Dermis blood vessel endothelial cell (primary cell): Measurements from ENCODE around the gene DTNB. TPM values are rescaled to one million over a fixed set of nuclear protein-coding genes. Genes with fewer than 3 reads are reported as not detected.

Source experiments
- DNase-seq: peaks from one replicate; pipeline ENCODE4 v3.0.0; 2010
- total RNA-seq: library from RNA; depleted of rRNA; stranded (reverse); fragments of >200 nt; gene quantifications from 2 replicates; pipeline ENCODE4 v1.2.3, GENCODE V29; 2014

The DTNB gene
- total RNA-seq, 1 donor from 2014 or later: 7.7 TPM

- DNase-seq: no peak
Observed at GRCh38 chr2:25493207-25493606, 180.2 kb downstream of the DTNB start.

DNA sequence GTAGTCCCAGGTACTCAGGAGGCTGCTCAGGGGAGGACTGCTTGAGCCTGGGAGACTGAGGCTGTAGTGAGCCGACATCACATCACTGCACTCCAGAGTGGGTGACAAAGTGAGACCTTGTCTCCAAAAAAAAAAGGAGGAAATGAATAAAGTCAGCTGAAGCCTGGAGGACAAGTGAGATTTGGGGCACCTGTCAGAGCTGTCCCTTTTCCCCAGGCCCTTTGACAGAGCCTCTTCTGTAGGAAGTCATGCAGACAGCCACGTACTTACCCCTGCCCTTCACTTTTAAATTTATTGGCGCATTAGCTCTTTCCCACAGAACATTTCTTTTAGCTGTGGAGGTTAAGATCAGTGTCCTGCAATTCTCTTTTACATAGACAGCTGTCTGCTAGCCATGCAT is 180.7 kb downstream of the DTNB start:
- DNase-seq: no peak

GRCh38 chr2:25491966-25492532 is 181.3 kb downstream of the DTNB start:
- DNase-seq: peak; percentile 64

DNA sequence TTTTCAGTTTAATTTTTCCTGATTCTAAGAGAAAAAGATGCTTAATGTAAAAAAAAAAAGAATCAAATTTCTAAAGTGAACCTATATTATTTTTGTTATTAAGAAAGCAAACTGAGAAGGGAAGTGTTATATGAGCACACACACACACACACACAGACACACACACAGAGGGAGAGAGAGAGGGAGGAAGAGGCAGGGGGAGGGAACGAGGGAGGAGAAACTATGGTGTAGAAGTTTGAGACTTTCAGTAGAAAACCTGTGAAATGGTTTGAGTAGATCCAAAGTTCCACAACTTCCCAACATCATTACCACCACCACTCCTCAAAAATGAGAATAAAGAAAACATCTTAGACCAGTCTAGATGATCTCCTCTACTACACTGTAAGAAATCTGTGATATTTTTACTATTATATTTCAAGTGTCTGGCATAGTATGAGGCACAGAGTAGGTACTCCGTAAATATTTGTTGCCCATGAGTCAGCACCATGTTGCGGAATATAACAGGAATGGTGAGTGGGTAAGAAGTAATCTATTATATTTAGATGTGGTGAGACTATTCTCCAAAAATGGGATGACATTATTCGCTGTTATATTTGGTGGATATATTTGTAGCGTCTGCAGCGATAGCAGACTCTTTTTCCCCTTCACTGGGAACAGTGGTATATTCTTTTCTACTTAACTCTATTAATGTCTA is 182.2 kb downstream of the DTNB start:
- no peak for DNase-seq

- no peak for DNase-seq
Observed at GRCh38 chr2:25490217-25490616, 183.2 kb downstream of the DTNB start.

GRCh38 chr2:25489631-25490030 is 183.7 kb downstream of the DTNB start:
- no peak for DNase-seq

GRCh38 chr2:25483607-25484266 is 189.6 kb downstream of the DTNB start:
- DNase-seq: no peak

GRCh38 chr2:25482341-25482740 is 191.0 kb downstream of the DTNB start:
- DNase-seq: no peak

DNA sequence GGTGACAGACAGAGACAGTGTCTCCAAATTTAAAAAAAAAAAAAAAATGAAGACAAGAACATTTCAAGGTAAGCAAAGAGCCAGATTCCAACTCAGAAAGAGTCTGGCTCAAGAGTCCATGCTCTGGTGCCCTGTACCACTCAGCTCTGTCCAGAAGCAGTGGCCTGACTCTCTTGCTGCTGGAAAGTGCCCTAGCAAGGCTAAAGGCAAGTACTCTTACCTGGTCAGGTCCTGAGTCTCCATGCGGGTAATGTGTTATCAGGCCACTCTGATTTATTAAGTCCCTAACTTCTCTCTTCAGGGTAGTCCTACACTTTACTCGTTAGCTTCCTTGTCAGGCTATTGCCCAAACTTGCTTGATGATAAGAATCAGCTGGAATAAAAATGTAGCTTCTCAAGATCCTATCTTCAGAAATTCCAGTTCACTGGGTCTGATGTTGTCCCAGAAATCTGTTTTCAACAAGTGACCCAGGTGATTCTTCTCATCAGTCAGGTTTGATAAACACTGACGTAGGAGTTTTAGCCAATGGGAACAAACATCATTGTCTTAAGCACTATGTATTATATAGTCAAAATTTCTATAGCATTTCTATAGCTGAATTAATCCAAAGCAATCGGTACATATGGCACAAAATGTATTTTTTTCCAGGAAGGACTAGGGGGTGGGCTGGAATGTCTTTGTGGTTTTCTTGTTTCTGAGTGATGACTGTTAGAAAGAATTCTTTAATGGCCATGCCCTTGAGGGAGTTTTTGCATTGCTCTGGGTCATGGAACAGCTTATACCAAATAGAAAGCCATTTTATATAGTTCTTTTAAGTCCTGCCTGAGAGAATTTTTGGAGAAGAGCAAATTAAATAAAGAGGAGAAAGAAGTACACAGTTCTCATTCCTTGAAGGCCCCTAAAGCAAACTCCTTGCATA is 191.7 kb downstream of the DTNB start:
- DNase-seq: no peak

DNA sequence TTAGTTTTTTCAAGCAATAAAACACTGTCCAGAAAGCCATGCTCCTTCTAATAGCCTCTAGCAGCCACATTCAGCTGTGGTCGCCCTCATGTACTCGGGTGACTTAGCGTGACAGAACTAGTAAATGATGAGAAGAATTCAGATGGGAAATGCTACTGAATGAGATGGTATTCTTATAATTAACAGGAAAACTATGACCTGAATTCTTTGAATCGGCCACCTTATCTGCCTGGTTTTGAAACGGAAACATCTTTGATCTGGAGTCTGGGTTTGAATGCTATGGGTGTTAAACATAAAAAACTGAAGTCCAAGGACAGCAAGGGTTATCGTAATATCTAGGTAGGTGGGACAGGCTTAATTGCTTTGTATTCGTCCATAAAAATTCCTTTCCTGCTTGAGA is 192.8 kb downstream of the DTNB start:
- DNase-seq: no peak

DNA sequence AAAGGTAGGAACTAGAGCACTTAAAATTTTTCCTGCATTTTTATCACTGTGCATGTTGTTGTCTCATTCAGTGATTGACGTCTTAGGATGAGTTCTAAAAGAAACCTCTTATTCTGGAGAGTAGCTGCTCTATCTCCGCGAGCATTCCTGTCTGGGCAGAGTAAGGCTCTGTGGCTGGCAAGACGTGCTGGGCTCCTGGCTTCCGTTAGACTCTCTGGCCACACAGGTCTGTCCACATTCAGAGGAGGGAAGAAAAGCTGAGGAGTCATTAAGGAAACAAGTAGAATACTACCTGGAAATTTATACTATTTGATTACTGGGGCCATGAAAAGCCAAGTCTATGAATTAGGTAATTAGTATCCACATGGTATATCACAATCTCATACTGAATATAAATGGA is 193.6 kb downstream of the DTNB start:
- no peak for DNase-seq

DNA sequence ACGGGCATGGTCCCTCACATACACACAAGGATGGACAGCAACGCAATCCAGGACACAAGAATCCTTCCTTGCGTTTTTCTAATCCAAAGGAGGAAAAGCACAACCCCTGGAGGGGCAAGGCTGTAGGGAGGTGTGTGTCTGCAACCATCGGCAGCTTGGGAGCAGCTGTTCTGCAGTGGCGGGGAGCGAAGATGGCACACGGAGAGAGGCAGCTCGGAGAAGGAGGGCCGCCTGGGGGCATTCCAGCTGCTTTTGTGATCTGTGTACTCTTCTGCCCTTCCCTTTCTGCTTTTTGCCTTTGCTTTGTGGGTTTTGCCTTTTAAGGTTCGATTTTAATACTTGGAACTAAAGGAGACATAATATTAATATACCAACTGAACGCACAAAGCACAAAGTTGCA is 194.6 kb downstream of the DTNB start:
- DNase-seq: no peak

GRCh38 chr2:25473758-25474340 is 199.5 kb downstream of the DTNB start:
- DNase-seq: peak; percentile 73

GRCh38 chr2:25473131-25473530 is 200.2 kb downstream of the DTNB start:
- no peak for DNase-seq

DNA sequence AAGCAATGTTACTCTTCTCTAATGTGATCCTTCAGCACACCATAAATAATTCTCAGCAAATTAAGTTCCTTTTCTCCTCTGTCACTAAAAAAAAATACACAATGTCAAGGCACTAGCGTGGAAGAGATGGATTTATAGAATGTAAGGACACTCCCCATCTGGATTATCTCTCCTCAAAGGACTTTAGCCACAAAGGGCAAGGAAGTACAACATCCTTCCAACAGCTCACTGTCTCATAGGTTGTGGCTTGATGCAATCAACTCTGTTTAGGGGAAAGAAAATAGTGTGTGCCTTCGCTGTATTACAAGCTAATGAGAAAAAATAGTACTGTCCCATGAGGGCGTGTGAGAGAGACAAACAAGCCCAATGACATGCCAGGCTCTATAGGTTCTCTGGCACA is 202.6 kb downstream of the DTNB start:
- no peak for DNase-seq

- no peak for DNase-seq
Observed at GRCh38 chr2:25467743-25468142, 205.6 kb downstream of the DTNB start.

DNA sequence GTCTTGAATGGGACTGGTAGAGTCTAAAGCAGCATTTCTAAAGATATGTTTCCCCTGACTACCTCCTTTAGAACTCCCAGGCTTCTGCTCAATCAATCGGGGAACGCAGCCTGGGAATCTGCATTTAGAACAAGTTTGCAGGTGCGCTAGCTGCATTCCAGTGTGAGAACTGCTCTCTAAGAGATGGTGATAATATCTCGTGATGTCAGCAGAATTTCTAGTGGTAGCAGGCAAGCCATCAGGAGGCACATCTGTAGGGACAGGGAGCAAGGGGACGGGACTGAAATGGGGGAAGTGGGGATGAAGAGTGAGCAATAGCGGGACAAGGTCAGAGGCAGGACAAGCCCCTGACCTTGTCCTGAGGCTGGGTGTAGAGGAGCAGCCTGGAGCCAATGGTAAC is 211.4 kb downstream of the DTNB start:
- no peak for DNase-seq

DNA sequence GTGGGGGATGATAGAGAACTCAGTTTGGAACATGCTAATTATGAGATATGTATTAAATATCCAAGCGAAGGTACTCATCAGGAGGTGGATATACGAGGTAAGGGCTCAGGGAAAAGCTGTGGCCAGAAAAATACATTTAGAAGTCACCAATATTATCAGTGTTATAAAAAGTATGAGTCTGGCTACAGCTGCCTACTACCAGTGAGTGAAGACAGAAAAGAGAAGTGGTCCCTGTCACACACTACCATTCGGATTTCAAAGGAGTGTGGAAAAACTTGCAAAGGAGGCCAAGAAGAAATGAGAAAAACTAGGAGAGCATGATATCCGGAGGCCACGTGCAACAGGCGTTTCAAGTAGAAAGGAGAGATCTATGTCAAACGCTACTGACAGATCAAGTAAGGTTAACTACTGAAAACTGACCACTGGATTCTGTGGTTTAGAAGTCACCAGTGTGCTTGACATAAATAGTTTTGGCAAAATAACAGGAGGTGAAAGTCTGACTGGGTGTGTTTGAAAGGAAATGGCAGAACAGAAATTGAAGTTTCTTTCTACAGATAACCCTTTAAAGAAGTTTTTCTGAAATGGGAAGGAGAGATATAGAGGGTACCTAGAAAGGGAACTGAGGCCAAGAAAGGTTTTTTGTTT is 213.0 kb downstream of the DTNB start:
- no peak for DNase-seq

DNA sequence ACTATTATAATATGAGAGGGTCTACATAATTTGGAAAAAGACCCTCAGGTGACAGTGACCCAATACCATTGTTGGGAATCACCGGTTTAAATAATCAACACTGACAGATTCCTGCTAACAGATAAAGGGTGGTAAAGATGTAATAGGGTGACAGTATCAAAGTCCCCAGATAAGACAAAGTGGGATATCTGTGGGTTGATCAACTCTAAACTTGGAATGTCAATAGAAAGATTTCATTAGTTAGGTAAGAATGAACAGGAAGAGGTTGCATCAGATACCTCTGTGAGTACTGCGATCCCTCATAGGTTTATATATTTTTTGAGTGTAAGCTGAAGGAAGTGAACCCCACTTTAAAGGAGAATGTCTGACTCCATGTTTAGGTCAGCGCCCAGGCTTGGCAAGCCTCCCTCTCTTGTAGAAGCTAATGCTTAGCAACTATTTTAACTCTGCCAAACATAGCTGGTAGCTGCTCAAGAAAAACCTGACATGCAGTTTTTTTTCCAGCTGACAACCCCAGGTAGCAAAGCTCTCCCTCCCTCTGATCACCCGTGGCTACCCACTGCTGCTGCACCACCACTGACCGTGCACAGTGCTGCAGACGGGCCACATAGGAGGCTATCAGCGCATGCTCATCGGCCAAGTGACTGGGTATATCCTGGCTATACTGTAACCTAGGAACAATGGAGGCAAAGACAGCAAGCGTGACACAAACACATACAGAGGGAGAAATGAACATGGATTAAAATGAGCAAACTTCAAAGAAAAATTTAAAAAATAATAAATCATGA is 218.4 kb downstream of the DTNB start:
- no peak for DNase-seq

DNA sequence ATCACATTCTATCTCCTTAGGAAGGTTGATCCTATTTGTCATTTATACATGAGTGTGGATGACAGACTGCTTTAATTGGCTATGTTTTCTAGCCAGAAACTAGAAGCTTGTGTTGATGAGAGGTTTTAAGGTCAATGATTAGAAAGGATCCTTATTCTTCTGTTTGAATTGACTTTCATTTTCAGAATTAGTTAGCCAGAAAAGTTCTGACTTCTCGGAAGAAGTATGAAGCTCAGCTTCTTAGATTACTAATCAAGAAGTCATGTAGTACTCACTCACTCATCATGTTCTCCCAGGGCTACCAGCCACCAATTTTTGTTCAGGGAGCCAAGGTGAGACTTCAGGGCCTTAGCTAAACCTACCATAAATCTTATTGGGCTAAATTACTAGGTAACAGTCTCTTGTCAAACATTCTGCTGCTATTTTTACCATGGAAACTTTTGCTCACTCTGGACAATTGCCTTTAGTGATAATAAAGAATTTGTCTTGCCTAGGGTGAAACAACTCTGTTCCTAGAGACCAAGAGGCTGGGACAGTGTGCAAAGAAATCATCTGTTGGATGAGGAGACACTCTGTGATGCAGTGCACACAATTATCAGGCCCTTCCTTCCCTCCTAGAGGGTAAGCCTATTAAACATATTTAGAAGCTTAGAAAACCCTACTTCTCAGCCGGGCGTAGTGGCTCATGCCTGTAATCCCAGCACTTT is 220.0 kb downstream of the DTNB start:
- DNase-seq: no peak

DNA sequence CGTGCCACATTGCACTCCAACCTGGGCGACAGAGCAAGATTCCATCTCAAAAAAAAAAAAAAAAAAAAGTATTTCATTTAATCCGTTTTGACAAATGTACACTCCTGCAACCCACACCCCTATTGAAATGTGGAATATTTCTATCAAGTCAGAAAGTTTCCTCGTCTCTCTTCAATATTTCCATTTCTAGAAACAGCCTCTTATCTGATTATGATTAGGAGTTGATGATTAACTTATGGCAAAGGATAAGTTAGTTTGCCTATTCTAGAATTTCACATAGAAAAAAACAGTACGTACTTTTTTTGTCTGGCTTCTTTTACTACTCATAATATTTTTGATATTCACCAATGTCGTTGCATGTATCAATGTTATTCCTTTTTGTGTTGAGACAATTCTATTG is 224.6 kb downstream of the DTNB start:
- DNase-seq: no peak
